Measurements from ENCODE around the gene LCP2. TPM values are rescaled to one million over a fixed set of nuclear protein-coding genes. Genes with fewer than 3 reads are reported as not detected.

Gene LCP2
- total and polyA plus RNA-seq, 2 donors (not counting 3 experiments of a cell fraction or from before 2014, with no cell fraction given), result not detected

- ChIA-PET CTCF (interaction anchor here (1.0 kb wide), 1 partner anchor 145 kb away, joined by 3 read pairs; no protein-coding TSS in a partner anchor), POLR2A (interaction anchor here (0.7 kb wide), 1 partner anchor 9 kb away, joined by 4 read pairs; no protein-coding TSS in a partner anchor)
- no peak for FAIRE-seq
- H3K4me3 ChIP-seq (replicated peaks in 1 of 3; ENCODE audit: insufficient read depth in 1 of 3, low read depth in 1 of 3, low read length in 3 of 3), result no peak overlapping the region
- intact Hi-C loops (cut with micrococcal nuclease), result no loop called here
- H3K27ac ChIP-seq (ENCODE audit: insufficient read depth, low read depth, low read length), result no peak overlapping the region
- no peak for TF ChIP-seq MAX (IDR thresholded peaks at IDR 0.05; ENCODE audit: insufficient read depth, insufficient read length)
- TF ChIP-seq MYC (IDR thresholded peaks at IDR 0.05; ENCODE audit: low read depth, low read length), result no peak
- no peak for TF ChIP-seq POLR2A (IDR thresholded peaks at IDR 0.05; ENCODE audit: low read depth, low read length)
- no peak for TF ChIP-seq FOS (IDR thresholded peaks at IDR 0.05; ENCODE audit: borderline replicate concordance, insufficient read depth, low read length)
- no peak for TF ChIP-seq JUN (IDR thresholded peaks at IDR 0.05; ENCODE audit: borderline replicate concordance, insufficient read depth, insufficient read length, low read depth)
- no peak for TF ChIP-seq POLR2AphosphoS5 (IDR thresholded peaks at IDR 0.05; ENCODE audit: insufficient read depth, low read depth, low read length)
- TF ChIP-seq CTCF (IDR thresholded peaks at IDR 0.05; ENCODE audit: extremely low read depth in 1 of 2, insufficient read depth in 1 of 2, low read depth in 1 of 2, low read length in 2 of 2), result no peak
- TF ChIP-seq GATA2 (IDR thresholded peaks at IDR 0.05; ENCODE audit: insufficient read depth, insufficient read length, low read depth, low read length), result no peak
- no peak for TF ChIP-seq EZH2 (IDR thresholded peaks at IDR 0.05; ENCODE audit: borderline replicate concordance, low read depth, low read length, severe bottlenecking)
- no peaks in the 10 kb centered on the region for H3K79me2 ChIP-seq (ENCODE audit: control insufficient read depth, insufficient read depth, low read length)
- no peaks in the 10 kb centered on the region for H3K36me3 ChIP-seq (ENCODE audit: control insufficient read depth in 2 of 2, extremely low read depth in 1 of 2, insufficient read depth in 2 of 2, low read length in 2 of 2)
- H4K20me1 ChIP-seq (replicated peaks; ENCODE audit: control insufficient read depth, extremely low read depth, insufficient read depth, low read length), result no peaks in the 10 kb centered on the region
- H3K9ac ChIP-seq (replicated peaks; ENCODE audit: extremely low read depth, insufficient read depth, low read length), result no peak overlapping the region
- no peak overlapping the region for H3K4me2 ChIP-seq (ENCODE audit: insufficient read depth, low read length)
- H3K27me3 ChIP-seq (ENCODE audit: control insufficient read depth in 2 of 2, insufficient read depth in 2 of 2, low read length in 2 of 2), result no peaks in the 10 kb centered on the region
- H3K4me1 ChIP-seq (ENCODE audit: control insufficient read depth, extremely low read depth, insufficient read depth, low read length), result peaks cover 4% of the 10 kb centered on the region
- no peak overlapping the region for H2AFZ ChIP-seq (ENCODE audit: low read depth, low read length)
- no peaks in the 10 kb centered on the region for H3K9me3 ChIP-seq (replicated peaks; ENCODE audit: control insufficient read depth, insufficient read depth, low read length)
- no TSS peak for BruUV-seq (replicated peaks)
- H3K9me1 ChIP-seq (replicated peaks; ENCODE audit: control insufficient read depth, extremely low read depth, insufficient read depth, low read length), result no peaks in the 10 kb centered on the region
- dilution Hi-C loops (cut with MboI; ENCODE audit: extremely low pct_ligation_motif_present, low sequenced_read_pairs), result no loop called here
- DNase-seq (ENCODE audit: low read depth, low spot score), result no peak
Observed at GRCh38 chr5:170276140-170276539, 21.4 kb downstream of the LCP2 start.

All from endothelial cell of umbilical vein (primary cell).